HG03159 (cell line): Measurements from ENCODE around the gene MOB2.

Source experiments
- ATAC-seq: cut with Tn5 transposase; IDR thresholded peaks from one replicate; pipeline ENCODE4 v1.9.1; 2021; ENCODE audit warnings: mild to moderate bottlenecking, moderate library complexity; ENCODE audit not compliant: unreplicated experiment

The MOB2 gene

GRCh38 chr11:1458340-1459218 lies 28.0 kb downstream of the MOB2 start:
- ATAC-seq: no peak

DNA sequence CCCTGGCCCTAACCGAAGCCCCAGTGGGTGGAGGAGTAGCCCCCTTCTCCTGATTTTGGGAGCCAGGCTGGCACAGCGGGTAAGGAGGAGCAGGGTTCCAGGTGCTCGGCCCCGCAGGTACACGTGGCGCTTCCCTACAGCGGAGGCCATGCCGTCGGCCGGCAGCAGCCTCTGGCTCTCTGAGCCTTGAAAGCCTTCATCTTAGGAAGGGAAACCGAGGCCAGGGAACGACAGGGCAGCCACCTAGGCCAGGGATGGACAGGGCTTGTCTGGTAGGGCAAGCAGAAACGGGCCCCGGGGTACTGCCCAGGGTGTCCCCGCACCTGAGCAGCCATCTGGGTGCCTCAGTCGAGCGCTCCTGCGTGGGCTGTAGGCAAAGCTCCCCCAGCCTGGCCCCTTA lies 28.7 kb downstream of the MOB2 start:
- ATAC-seq: no peak

GRCh38 chr11:1457326-1457680 lies 29.3 kb downstream of the MOB2 start:
- ATAC-seq: no peak

- ATAC-seq: no peak
These were observed 29.8 kb downstream of the MOB2 start for GRCh38 chr11:1456596-1457325.

- ATAC-seq: no peak
These were observed 30.4 kb downstream of the MOB2 start for GRCh38 chr11:1456176-1456575.

DNA sequence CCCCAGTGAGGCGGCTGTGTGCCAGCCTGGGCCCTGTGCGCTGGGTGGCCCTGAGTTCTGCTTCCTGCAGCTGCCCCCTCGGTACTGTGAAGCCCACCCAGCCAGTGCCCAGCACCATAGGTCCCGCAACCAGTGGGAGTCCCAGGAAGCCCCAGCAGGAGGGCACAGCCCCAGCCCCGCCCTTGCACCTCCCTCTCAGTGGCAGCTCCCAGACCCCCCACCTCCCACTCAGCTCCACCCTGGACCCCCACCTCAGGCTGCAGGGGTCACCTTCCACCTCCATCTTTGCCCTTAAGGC lies 30.9 kb downstream of the MOB2 start:
- no peak for ATAC-seq

GRCh38 chr11:1455032-1455762 lies 31.4 kb downstream of the MOB2 start:
- ATAC-seq: no peak

DNA sequence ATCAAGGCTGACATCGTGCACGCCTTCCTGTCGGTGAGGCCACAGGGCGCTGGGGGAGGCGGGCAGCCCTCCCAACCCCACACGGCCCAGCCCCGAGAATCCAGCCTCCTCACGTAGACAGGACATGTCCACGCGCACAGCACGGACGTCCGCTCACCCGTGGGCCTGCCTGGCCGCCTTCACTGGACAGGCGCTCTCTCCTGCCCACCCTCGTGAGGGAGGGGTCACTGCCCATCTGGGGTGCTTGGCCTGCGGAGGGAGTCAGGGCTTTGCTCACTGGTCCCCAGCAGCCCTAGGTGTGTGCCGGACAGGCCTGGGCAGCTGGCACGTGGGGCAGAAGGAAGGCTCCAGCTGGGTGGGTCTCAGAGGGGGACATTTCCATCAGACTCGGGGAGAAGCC lies 32.0 kb downstream of the MOB2 start:
- ATAC-seq: no peak

DNA sequence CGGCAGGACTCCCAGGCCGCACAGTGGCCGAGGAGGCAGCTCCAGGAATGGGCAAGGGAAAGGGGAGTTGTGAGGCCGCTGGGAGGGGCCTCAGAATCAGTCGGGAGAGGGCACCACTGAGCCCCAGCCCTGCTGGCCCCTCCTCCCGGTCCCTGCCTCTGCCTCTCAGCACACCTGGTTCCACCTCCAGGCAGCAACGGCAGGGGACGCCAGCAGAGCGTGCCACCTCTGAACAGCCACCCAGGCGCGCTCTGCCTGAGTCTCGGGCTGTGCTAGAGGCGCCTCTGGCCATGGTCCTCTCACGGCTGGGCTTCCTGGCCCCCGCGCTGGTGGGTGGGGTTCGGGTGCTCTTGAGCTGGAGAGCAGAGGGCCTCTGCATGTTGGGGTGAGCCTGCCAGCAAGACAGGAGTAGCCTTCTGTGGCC lies 33.0 kb downstream of the MOB2 start:
- no peak for ATAC-seq

- ATAC-seq: no peak
These were observed 33.8 kb downstream of the MOB2 start for GRCh38 chr11:1452744-1453143.

DNA sequence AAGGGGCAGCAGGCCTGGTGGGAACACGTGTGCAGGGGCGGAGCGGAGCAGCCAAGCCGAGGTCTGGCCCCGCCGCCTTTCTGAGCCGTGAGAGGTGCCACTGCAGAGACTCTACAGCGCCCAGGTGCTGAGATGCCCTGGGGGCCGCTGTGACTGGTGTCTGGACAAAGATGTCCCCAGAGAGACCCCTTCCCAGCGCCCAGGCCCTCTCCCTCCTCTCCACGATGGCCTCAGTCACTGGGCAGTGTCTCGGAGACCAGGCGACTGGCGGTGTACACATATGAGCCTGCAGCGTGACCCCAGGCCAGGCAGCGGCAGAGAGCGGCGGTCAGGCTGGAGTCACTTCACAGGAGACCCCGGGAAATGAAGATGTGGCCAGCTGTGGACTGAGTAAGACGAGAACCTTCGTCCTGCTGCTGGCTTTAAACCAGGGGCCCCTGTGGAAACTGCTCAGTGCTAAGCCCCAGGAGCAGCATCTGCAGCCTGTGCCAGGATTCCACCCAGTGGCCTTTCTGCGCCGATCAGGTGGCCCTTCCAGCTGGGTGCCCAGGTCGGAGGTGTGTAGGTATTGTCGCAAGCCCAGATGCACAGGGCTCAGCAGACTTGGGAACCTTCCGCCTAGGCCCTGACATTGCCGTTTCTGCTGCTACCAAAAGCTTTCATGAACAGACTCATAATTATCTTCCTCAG lies 34.7 kb downstream of the MOB2 start:
- no peak for ATAC-seq

DNA sequence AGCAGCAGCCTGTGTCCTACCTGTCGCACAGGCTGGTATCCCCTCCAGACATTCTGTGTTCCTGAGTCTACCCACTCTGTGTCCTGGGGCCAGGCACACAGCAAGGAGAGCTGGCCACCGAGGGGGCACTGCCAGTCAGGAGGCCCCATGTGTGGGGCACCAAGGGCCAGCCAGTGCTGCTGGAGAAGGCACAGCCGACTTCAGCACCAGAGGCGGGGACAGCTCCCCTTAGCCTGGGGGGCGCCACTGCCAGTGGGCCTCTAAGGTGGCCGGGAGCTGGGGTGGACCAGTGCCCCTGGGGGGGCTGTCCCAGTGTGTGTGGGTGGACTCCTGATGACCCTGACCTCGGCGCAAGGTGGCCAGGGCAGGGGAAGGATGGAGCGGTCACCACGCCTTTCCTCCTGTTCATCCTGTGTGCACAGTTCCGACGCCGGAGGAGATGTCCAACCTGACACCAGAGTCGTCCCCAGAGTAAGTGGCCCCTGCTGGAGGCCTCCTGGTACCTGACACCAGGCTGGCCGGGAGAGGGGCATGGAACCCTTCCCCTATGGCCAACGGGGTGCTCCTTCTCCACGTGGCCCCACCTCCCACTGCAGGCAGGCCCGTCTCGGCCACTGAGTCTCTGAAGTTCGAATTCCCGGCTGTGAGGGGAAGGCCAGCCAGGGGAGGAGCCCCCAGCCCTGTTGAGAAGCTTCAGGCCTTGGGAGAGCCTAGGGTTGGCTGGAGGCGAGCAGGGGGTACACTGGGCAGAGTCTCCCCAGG lies 35.4 kb downstream of the MOB2 start:
- no peak for ATAC-seq

DNA sequence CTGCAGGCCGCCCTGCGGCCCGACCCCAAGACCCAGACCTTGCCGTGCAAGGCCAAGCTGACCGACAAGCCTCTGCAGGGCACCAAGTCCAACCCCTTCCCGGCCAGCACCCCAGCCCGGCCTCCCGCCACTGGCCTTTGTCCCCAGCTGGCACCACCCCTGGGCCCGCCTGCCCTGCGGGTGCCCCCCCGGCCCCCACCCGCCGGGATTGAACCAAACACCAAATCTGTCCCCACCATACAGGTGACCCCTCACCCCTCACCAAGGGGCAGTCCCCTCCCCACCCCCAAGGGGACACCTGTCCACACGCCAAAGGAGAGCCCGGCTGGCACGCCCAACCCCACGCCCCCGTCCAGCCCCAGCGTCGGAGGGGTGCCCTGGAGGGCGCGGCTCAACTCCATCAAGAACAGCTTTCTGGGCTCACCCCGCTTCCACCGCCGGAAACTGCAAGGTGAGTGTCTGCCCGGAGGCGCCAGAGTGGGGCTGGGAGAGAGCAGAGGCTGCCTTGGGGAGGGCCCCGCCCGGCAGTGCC lies 36.2 kb downstream of the MOB2 start:
- ATAC-seq: no peak

DNA sequence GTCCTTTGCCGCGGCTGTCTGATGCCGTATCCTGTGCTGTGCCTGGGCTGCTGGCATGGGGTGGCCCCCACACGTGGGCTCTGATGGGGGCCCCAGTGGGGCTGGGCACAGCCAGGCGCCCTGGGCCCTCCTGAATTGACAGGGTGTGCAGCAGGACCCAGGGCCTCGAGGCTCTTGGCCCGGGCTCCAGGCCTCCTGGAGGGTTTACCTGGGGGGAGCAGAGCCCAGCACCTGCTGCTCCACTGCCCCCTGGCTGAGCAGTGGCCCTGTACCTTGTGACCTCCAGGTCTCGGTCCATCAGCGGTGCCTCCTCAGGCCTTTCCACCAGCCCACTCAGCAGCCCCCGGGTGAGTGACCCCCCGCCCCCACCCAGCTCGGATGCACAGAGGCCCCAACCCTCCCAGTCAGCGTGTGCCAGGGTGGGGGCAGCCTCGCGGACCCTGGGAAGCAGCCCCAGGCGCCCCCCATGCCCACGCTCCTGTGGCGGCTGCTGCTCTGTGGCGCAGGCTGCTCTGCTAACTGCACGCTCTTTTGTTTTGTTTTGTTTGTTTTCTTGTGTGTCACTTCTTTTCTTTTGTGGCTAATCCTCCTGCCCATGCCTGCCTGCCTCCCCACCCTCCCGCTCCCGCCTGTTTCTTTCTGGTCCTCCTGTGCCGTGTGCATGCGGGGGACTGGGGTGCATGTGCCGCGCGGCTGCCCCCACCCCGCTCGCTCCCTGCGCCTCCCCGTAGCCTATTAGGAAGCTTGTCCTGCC lies 36.9 kb downstream of the MOB2 start:
- ATAC-seq: no peak

DNA sequence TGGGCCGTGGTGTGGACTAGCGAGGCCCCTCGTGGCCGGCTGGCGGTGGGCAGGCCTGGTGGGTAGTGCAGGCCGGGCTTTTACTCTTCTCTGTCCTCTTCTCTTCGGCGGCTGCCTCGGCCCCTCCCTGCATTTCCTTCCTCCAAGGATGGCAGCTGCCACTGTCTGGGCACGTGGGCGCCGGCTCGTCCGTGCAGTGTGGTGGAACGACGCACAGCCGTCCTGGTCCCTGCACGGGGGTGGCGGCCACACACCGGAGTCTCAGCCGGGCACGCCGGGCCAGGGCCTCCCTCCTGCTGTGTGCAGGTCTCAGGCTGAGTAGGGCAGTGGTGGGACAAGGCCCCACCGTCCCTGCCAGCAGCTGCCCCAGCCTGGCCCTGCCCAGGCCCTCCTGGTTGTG lies 37.7 kb downstream of the MOB2 start:
- no peak for ATAC-seq

DNA sequence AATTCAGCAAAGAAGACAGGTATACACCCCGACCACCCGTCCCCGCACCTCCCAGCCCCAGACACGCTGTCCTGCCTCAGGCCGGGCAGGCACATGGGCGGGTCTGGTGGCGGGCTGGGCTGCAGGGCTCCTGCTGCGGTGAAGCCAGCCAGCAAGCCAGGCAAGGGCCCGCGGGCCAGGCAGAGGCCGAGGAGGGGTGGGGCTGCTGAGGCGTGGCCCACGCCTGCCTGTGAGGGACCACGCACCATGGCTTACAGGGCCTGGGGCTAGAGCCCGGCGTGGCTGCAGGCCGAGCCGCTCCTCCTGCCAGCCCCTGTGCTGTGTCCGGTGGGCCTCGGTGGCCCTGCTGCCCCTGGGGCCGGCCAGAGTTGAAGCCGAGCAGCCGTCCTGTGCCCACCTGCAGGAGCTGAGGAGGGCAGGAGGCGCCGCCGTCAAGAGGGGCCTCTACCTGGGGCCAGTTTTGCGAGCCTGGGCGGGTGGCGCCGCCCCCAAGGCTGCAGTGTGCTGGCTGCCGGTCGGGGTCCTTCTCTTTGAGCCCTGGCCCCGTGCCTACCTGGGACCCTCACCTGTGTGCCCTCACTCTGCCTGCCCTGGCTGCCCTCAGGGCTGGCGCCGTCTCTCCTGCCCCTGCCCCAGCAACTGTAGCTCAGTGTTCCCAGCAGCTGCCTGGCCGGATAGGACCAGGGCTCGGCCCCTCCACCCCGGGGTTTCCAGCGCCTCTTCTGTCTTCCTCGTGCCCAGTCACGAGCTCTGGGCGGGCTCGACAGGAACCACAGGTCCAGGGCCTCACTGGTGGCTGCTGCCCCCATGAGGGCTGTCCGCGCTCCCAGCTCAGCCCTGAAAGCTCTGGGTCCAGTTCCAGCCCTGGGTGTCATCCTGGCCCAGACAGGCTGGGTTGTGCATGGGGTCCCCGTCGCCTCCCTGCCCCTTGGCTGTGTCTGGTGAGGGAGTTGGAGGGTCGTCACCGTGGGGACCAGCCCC lies 38.4 kb downstream of the MOB2 start:
- no peak for ATAC-seq

- ATAC-seq: no peak
These were observed 40.0 kb downstream of the MOB2 start for GRCh38 chr11:1446623-1447022.

DNA sequence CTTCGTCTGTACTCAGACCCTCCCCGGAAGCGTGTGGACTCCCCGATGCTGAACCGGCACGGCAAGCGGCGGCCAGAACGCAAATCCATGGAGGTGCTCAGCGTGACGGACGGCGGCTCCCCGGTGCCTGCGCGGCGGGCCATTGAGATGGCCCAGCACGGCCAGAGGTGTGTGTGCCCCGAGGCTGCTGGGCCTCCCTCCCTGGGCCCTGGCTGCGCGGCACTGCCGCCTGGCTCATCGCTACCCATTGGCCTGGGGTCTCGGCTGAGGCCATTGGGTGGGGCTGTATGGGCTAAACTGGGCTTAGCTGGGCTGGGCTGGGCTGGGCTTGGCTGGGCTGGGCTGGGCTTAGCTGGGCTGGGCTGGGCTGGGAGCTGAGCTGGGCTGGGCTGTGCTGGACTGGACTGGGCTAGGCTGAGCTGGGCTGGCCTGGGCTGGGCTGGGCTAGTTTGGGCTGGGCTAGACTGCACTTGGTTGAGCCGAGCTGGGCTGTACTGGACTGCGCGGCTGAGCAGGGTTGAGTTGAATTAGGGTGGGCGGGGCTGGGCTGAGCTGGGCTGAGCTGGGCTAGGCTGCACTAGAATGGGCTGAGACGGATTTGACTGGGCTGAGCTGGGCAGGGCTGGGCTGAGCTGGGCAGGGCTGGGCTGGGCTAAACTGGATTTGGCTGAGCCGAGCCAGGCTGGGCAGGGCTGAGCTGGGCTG lies 40.7 kb downstream of the MOB2 start:
- no peak for ATAC-seq
